ENCODE data around the gene GMPPA. TPM values are rescaled to one million over a fixed set of nuclear protein-coding genes. Genes with fewer than 3 reads are reported as not detected.

GMPPA gene
- total RNA-seq, 1 experiment from 2014 or later: 10.5 TPM

DNA sequence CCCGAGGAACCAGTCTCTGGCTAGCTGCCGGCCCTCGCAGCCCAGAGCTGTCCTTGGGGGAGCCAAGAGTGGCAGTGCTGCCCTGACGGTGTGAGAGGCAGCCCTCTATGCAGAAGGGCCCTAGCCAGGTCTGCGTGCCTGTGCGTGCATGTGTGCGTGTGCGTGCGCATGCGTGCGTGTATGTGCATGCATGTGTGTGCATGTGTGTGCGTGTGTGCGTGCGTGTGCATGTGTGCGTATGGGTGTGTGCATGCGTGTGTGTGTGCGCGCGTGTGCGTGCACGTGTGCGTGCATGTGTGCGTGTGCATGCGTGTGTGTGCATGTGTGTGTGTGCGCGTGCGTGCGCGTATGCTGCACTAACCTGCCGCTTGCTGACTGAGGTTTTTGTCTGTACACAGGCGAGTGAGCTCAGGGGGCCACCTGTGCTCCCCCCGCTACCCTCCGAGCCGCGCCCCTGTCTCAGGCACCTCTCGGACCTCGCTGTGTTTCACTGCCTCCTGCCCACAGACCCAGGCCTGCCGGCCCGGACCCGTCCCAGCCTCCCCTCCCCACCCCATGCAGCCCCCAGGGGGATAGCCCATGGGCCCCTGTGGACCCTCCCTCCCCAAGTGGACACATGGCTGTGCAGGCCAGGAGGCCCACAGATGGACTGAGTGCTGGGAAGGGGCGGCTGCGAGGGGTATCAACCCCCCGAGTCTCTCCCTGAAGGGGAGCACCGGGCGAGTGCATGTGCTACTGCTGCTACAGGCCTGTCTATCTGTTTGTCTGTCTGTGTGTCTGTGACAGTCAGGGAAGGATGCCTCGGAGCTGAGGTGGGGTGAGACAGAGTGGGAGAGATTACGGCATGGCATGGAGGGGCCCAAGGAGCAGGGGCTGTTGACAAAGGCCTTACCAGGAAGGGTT lies 32.8 kb upstream of the GMPPA start:
- DNase-seq: no peak
- Histone ChIP-seq H3K36me3 (ENCODE audit: insufficient read depth, low read length) (no peaks in the 10 kb centered on the region), H2AFZ (ENCODE audit: low read length) (no peak overlapping the region), H4K20me1 (ENCODE audit: insufficient read depth, low read depth, low read length) (no peaks in the 10 kb centered on the region), H3K4me3 (ENCODE audit: low read length) (no peak overlapping the region), H3K4me1 (ENCODE audit: low read length) (no peaks in the 10 kb centered on the region), H3K4me2 (ENCODE audit: low read depth, low read length, poor library complexity, severe bottlenecking) (no peak overlapping the region), H3K9me3 (ENCODE audit: low read length) (no peaks in the 10 kb centered on the region), H3K27me3 (ENCODE audit: low read length) (no peaks in the 10 kb centered on the region), H3K9ac (ENCODE audit: low read length) (no peak overlapping the region), H3K9me2 (replicated peaks; ENCODE audit: insufficient read depth, low read length) (no peaks in the 10 kb centered on the region), H3K79me2 (ENCODE audit: low read length) (no peaks in the 10 kb centered on the region), H3K27ac (ENCODE audit: low read length) (no peak overlapping the region)

DNA sequence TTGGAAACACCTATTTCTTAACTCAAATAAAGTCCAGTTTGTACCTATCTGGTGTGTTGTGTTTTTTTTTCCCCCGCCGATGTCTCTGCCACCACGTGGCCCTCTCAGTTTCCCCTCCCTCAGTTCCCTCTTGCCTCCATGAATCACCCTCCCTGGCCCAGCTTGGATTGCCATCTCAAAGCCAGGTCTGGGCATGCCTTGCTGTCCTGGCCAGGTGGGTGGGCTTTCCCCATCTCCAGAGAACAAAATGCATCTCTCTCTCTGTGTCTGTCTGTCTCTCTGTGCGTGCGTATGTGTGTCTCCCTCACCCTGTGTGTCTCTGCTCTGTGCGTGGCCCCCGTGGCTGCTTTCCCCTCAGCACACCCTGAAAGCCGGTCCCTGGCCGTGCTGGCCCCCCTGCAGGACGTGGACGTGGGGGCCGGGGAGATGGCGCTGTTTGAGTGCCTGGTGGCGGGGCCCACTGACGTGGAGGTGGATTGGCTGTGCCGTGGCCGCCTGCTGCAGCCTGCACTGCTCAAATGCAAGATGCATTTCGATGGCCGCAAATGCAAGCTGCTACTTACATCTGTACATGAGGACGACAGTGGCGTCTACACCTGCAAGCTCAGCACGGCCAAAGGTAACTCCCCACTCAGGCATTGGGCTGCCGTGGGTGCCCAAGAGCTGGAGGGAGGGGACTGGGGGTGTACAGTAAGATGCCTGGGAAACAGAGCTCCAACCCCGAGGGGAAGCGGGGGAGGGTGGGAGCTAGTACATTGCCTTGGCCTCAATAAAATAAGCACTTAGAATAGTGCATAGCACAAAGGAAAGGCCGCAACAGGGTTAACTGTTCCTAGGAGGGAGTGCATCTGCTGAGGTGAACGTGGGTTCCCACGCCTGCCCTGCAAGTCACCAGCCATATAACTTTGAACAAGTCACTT lies 31.6 kb upstream of the GMPPA start:
- Histone ChIP-seq H4K20me1 (ENCODE audit: insufficient read depth, low read depth, low read length) (no peaks in the 10 kb centered on the region), H3K4me1 (ENCODE audit: low read length) (no peaks in the 10 kb centered on the region), H3K9me2 (replicated peaks; ENCODE audit: insufficient read depth, low read length) (no peaks in the 10 kb centered on the region), H3K27ac (ENCODE audit: low read length) (no peak overlapping the region), H3K9me3 (ENCODE audit: low read length) (no peaks in the 10 kb centered on the region), H3K9ac (ENCODE audit: low read length) (no peak overlapping the region), H2AFZ (ENCODE audit: low read length) (no peak overlapping the region), H3K4me2 (ENCODE audit: low read depth, low read length, poor library complexity, severe bottlenecking) (no peak overlapping the region), H3K27me3 (ENCODE audit: low read length) (no peaks in the 10 kb centered on the region), H3K36me3 (ENCODE audit: insufficient read depth, low read length) (no peaks in the 10 kb centered on the region), H3K4me3 (ENCODE audit: low read length) (no peak overlapping the region), H3K79me2 (ENCODE audit: low read length) (no peaks in the 10 kb centered on the region)
- no peak for DNase-seq

DNA sequence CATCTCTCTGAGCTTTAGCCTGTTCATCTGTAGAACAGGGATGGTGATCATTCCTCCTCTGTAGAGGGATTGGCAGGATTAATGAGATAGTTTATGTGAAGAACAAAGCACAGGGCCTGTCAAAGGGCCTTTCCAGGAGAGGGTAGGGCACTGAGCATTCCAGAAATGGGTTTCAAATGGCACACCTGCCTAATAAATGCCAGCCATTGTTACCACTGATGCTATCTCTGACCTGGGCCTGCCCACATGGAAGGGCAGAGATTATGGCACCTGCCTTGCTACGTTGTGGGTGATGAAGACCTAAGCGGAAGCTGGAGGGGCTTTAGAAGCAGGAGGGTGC lies 31.0 kb upstream of the GMPPA start:
- DNase-seq: no peak
- Histone ChIP-seq H3K4me2 (ENCODE audit: low read depth, low read length, poor library complexity, severe bottlenecking) (no peak overlapping the region), H3K79me2 (ENCODE audit: low read length) (no peaks in the 10 kb centered on the region), H3K9ac (ENCODE audit: low read length) (no peak overlapping the region), H3K9me2 (replicated peaks; ENCODE audit: insufficient read depth, low read length) (no peaks in the 10 kb centered on the region), H4K20me1 (ENCODE audit: insufficient read depth, low read depth, low read length) (no peaks in the 10 kb centered on the region), H3K27me3 (ENCODE audit: low read length) (no peaks in the 10 kb centered on the region), H2AFZ (ENCODE audit: low read length) (no peak overlapping the region), H3K4me3 (ENCODE audit: low read length) (no peak overlapping the region), H3K27ac (ENCODE audit: low read length) (no peak overlapping the region), H3K36me3 (ENCODE audit: insufficient read depth, low read length) (no peaks in the 10 kb centered on the region), H3K4me1 (ENCODE audit: low read length) (no peaks in the 10 kb centered on the region), H3K9me3 (ENCODE audit: low read length) (no peaks in the 10 kb centered on the region)

DNA sequence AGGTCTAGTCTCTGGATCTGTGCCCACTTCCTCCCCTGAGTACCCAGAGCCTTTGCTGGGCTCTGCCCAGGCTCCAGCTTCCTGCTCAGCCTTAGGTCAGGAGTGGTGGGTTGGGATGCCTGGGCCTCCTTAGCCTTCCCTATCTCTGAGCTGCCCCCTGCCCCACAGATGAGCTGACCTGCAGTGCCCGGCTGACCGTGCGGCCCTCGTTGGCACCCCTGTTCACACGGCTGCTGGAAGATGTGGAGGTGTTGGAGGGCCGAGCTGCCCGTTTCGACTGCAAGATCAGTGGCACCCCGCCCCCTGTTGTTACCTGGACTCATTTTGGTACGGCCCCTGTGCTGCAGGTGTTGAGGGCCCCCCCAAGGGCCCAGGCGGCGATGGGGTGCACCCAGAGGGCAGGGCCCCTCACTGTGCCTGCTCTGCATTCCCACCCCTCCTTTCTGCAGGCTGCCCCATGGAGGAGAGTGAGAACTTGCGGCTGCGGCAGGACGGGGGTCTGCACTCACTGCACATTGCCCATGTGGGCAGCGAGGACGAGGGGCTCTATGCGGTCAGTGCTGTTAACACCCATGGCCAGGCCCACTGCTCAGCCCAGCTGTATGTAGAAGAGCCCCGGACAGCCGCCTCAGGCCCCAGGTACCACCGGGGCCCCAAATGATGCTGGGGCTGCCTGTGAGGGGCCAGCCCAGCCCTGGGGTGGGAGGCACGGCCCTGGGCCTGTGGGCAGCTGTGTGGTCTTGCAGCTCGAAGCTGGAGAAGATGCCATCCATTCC lies 30.1 kb upstream of the GMPPA start:
- H3K79me2 ChIP-seq (ENCODE audit: low read length): no peaks in the 10 kb centered on the region
- no peaks in the 10 kb centered on the region for H3K9me2 ChIP-seq (replicated peaks; ENCODE audit: insufficient read depth, low read length)
- H3K4me2 ChIP-seq (ENCODE audit: low read depth, low read length, poor library complexity, severe bottlenecking): no peak overlapping the region
- no peak overlapping the region for H3K4me3 ChIP-seq (ENCODE audit: low read length)
- H4K20me1 ChIP-seq (ENCODE audit: insufficient read depth, low read depth, low read length): no peaks in the 10 kb centered on the region
- no peaks in the 10 kb centered on the region for H3K9me3 ChIP-seq (ENCODE audit: low read length)
- no peak overlapping the region for H3K27ac ChIP-seq (ENCODE audit: low read length)
- no peaks in the 10 kb centered on the region for H3K36me3 ChIP-seq (ENCODE audit: insufficient read depth, low read length)
- no peaks in the 10 kb centered on the region for H3K27me3 ChIP-seq (ENCODE audit: low read length)
- DNase-seq: no peak
- H2AFZ ChIP-seq (ENCODE audit: low read length): no peak overlapping the region
- no peaks in the 10 kb centered on the region for H3K4me1 ChIP-seq (ENCODE audit: low read length)
- H3K9ac ChIP-seq (ENCODE audit: low read length): no peak overlapping the region

DNA sequence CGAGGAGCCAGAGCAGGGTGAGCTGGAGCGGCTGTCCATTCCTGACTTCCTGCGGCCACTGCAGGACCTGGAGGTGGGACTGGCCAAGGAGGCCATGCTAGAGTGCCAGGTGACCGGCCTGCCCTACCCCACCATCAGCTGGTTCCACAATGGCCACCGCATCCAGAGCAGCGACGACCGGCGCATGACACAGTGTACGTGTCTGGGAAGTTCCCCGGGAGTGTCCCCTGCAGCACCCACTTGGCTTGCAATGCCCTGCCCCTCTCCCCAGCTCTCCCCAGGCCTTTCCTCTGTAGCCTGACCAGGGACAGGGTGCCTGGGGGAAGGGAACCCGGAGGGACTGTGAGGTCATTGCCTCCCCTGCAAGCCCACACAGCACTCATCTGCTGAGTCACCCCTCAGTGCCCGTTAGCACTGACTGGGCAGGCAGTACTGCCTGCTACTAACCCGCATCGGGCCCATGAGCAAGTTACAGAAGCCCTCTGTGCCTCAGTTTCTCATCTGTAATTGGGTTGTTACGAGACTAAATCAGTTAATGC lies 29.4 kb upstream of the GMPPA start:
- Histone ChIP-seq H3K36me3 (ENCODE audit: insufficient read depth, low read length) (no peaks in the 10 kb centered on the region), H3K9ac (ENCODE audit: low read length) (no peak overlapping the region)
- DNase-seq: no peak

DNA sequence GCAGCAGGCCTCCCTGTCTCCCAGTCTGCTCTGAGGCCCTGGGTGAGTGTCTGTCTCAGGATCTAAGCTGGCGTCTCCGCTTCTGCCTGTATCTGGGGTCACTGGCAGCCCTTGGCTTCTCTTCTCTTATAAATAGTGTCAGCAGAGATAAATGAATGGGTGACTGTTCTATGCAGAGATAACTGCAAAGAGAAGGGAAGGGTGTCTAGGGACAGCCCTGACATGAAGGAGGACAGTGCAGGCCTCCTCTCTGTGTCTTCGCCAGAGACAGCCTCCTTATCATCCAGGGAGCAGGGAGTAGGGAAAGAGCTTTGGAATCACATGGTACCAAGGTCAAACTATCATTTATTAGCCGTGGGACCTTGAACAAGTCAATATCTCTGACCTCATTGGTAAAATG lies 28.3 kb upstream of the GMPPA start:
- Histone ChIP-seq H3K27me3 (ENCODE audit: low read length) (no peaks in the 10 kb centered on the region), H3K4me1 (ENCODE audit: low read length) (no peaks in the 10 kb centered on the region), H3K9me3 (ENCODE audit: low read length) (no peaks in the 10 kb centered on the region), H2AFZ (ENCODE audit: low read length) (no peak overlapping the region), H3K9me2 (replicated peaks; ENCODE audit: insufficient read depth, low read length) (no peaks in the 10 kb centered on the region), H3K79me2 (ENCODE audit: low read length) (no peaks in the 10 kb centered on the region), H3K36me3 (ENCODE audit: insufficient read depth, low read length) (no peaks in the 10 kb centered on the region), H3K4me3 (ENCODE audit: low read length) (no peak overlapping the region), H3K27ac (ENCODE audit: low read length) (no peak overlapping the region), H3K9ac (ENCODE audit: low read length) (no peak overlapping the region), H4K20me1 (ENCODE audit: insufficient read depth, low read depth, low read length) (no peaks in the 10 kb centered on the region), H3K4me2 (ENCODE audit: low read depth, low read length, poor library complexity, severe bottlenecking) (no peak overlapping the region)
- no peak for DNase-seq

More for the DNA sequence above, 29.4 kb upstream of the GMPPA start:
- H4K20me1 ChIP-seq (ENCODE audit: insufficient read depth, low read depth, low read length): no peaks in the 10 kb centered on the region
- no peak overlapping the region for H3K27ac ChIP-seq (ENCODE audit: low read length)
- no peaks in the 10 kb centered on the region for H3K27me3 ChIP-seq (ENCODE audit: low read length)
- H3K4me1 ChIP-seq (ENCODE audit: low read length): no peaks in the 10 kb centered on the region
- H3K79me2 ChIP-seq (ENCODE audit: low read length): no peaks in the 10 kb centered on the region
- no peak overlapping the region for H3K4me2 ChIP-seq (ENCODE audit: low read depth, low read length, poor library complexity, severe bottlenecking)
- H3K9me3 ChIP-seq (ENCODE audit: low read length): no peaks in the 10 kb centered on the region
- no peak overlapping the region for H2AFZ ChIP-seq (ENCODE audit: low read length)
- H3K4me3 ChIP-seq (ENCODE audit: low read length): no peak overlapping the region
- no peaks in the 10 kb centered on the region for H3K9me2 ChIP-seq (replicated peaks; ENCODE audit: insufficient read depth, low read length)

DNA sequence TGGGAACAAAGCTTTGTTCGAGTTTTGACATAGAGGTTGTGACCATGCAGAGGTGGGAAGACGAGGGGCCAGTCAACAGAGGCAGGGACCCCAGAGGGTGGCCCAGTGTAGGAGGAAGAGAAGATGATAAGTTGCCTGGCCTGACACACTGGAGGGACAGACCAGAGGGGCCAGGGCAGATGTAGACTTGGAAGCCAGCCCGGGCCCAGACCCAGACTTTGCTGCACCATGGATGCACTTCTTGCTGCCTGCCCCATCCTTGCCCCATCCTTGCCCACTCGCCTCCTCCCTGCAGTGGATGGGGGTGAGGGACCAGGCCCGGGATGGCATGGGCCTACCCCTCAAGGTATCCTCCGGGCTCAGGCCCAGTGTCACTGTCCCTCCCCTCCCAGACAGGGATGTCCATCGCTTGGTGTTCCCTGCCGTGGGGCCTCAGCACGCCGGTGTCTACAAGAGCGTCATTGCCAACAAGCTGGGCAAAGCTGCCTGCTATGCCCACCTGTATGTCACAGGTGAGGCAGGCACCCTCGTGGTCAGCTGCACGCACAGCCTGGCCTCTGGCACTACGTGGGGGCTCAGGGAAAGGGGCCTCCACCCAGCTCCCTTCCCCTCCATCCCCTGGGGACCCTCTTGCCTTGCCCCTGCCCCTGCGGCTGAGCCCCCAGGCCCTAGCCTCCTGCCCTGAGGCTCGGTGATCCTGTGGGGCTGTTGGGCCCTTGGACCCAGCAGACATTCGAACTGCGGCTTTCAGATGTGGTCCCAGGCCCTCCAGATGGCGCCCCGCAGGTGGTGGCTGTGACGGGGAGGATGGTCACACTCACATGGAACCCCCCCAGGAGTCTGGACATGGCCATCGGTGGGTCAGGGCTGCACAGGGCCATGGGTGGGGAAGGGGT lies 27.0 kb upstream of the GMPPA start:
- Histone ChIP-seq H3K27me3 (ENCODE audit: low read length) (no peaks in the 10 kb centered on the region), H3K36me3 (ENCODE audit: insufficient read depth, low read length) (no peaks in the 10 kb centered on the region), H3K9me2 (replicated peaks; ENCODE audit: insufficient read depth, low read length) (no peaks in the 10 kb centered on the region), H3K4me3 (ENCODE audit: low read length) (no peak overlapping the region), H3K27ac (ENCODE audit: low read length) (no peak overlapping the region), H3K9me3 (ENCODE audit: low read length) (no peaks in the 10 kb centered on the region), H3K9ac (ENCODE audit: low read length) (no peak overlapping the region), H3K4me2 (ENCODE audit: low read depth, low read length, poor library complexity, severe bottlenecking) (no peak overlapping the region), H2AFZ (ENCODE audit: low read length) (no peak overlapping the region), H4K20me1 (ENCODE audit: insufficient read depth, low read depth, low read length) (no peaks in the 10 kb centered on the region), H3K79me2 (ENCODE audit: low read length) (no peaks in the 10 kb centered on the region), H3K4me1 (ENCODE audit: low read length) (no peaks in the 10 kb centered on the region)
- DNase-seq: no peak

Measured in Karpas-422 (cell line).